HG03060 (cell line): Measurements from ENCODE around the gene TEX26.

Source experiments
- ATAC-seq: cut with Tn5 transposase; IDR thresholded peaks from one replicate; pipeline ENCODE4 v1.9.1; 2021; ENCODE audit warnings: low read depth, moderate number of reproducible peaks; ENCODE audit not compliant: unreplicated experiment

Gene TEX26

GRCh38 chr13:31011193-31011860, 78.9 kb downstream of the TEX26 start:
- ATAC-seq = no peak

- ATAC-seq = no peak
These were observed 79.6 kb downstream of the TEX26 start for GRCh38 chr13:31011901-31012654.

- ATAC-seq = no peak
These were observed 80.2 kb downstream of the TEX26 start for GRCh38 chr13:31012655-31013024.

- no peak for ATAC-seq
These were observed 82.0 kb downstream of the TEX26 start for GRCh38 chr13:31014456-31014855.

GRCh38 chr13:31015199-31015598, 82.7 kb downstream of the TEX26 start:
- no peak for ATAC-seq

- ATAC-seq = no peak
These were observed 84.2 kb downstream of the TEX26 start for GRCh38 chr13:31016342-31017325.

GRCh38 chr13:31018511-31018910, 86.1 kb downstream of the TEX26 start:
- ATAC-seq = no peak

- no peak for ATAC-seq
These were observed 88.5 kb downstream of the TEX26 start for GRCh38 chr13:31020996-31021395.

GRCh38 chr13:31022288-31022895, 89.9 kb downstream of the TEX26 start:
- no peak for ATAC-seq

- no peak for ATAC-seq
These were observed 90.6 kb downstream of the TEX26 start for GRCh38 chr13:31022928-31023530.
